ENCODE measurements around the gene SLC35F1. TPM values are rescaled to one million over a fixed set of nuclear protein-coding genes. Genes with fewer than 3 reads are reported as not detected.

The SLC35F1 gene
- total and polyA plus RNA-seq, 9 of the 15 experiments (the other 6 are each of a cell fraction or from before 2014, with no cell fraction given), result 0.03 to 0.06 TPM; not detected in 7

- H3K4me3 ChIP-seq, result no peak overlapping the region
- no peaks in the 10 kb centered on the region for H3K4me1 ChIP-seq (replicated peaks in 1 of 2; ENCODE audit: control insufficient read depth in 2 of 2, insufficient read depth in 2 of 2, low read length in 2 of 2)
- in situ Hi-C loops (cut with MboI), result no loop called here
- BruUV-seq (replicated peaks), result no TSS peak
- H3K9me1 ChIP-seq (ENCODE audit: control insufficient read depth, insufficient read depth, low read length), result no peaks in the 10 kb centered on the region
- no peak overlapping the region for H3K9ac ChIP-seq (ENCODE audit: insufficient read depth in 1 of 2, low read depth in 2 of 2, low read length in 2 of 2)
- H3K36me3 ChIP-seq (ENCODE audit: control insufficient read depth, insufficient read depth, low read length), result no peaks in the 10 kb centered on the region
- DNase-seq (ENCODE audit: extremely low read depth in 1 of 4, low spot score in 3 of 4) (no peak), FAIRE-seq (no peak), ATAC-seq (no peak)
- no peak overlapping the region for H3K27ac ChIP-seq (ENCODE audit: extremely low read depth, low read depth, low read length)
- H3K79me2 ChIP-seq (ENCODE audit: control insufficient read depth, insufficient read depth, low read length), result no peaks in the 10 kb centered on the region
- no peak overlapping the region for H3K4me2 ChIP-seq (ENCODE audit: insufficient read depth, low read length)
- no peaks in the 10 kb centered on the region for H4K20me1 ChIP-seq (replicated peaks; ENCODE audit: control insufficient read depth, insufficient read depth, low read length)
- peaks cover 0 to 5% of the 10 kb centered on the region in 2 experiments; a peak in 2 of 5 replicates for H3K27me3 ChIP-seq (ENCODE audit: control insufficient read depth in 2 of 2, insufficient read depth in 2 of 2, low read length in 2 of 2)
- CTCF ChIA-PET (ENCODE audit: low intra/inter-chr PET ratio), result no interaction called here
- POLR2A ChIA-PET, result no interaction called here
- H2AFZ ChIP-seq (ENCODE audit: low read depth, low read length), result no peak overlapping the region
- 0% methylated on average over 3 of the region's 3 CpGs for WGBS (ENCODE audit: insufficient coverage, low coverage, missing lambda C conversion rate)
- TF ChIP-seq SMAD2 (IDR thresholded peaks at IDR 0.05; ENCODE audit: low read depth, low read length) (no peak), THRAP3 (IDR thresholded peaks at IDR 0.05; ENCODE audit: borderline replicate concordance) (no peak), NFIC (IDR thresholded peaks at IDR 0.05) (no peak), ELF4 (CRISPR knock-in tag; IDR thresholded peaks at IDR 0.05) (no peak), TRIM28 (IDR thresholded peaks at IDR 0.05) (no peak), NFE2L1 (tag; IDR thresholded peaks at IDR 0.05; ENCODE audit: borderline replicate concordance, low read depth) (no peak), ZNF354B (CRISPR knock-in tag; IDR thresholded peaks at IDR 0.05) (no peak), ZNF217 (CRISPR knock-in tag; IDR thresholded peaks at IDR 0.05) (no peak), HDAC6 (IDR thresholded peaks at IDR 0.05; ENCODE audit: low read depth, low read length) (no peak), CTCFL (IDR thresholded peaks at IDR 0.05; ENCODE audit: borderline replicate concordance, insufficient read depth, low read depth, low read length, poor library complexity, severe bottlenecking) (no peak), ZNF184 (CRISPR knock-in tag; IDR thresholded peaks at IDR 0.05) (no peak), ETV5 (CRISPR knock-in tag; IDR thresholded peaks at IDR 0.05; ENCODE audit: low read depth) (no peak)
- TF ChIP-seq, protein P1, sequence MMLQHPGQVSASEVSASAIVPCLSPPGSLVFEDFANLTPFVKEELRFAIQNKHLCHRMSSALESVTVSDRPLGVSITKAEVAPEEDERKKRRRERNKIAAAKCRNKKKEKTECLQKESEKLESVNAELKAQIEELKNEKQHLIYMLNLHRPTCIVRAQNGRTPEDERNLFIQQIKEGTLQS (IDR thresholded peaks at IDR 0.05), result no peak
- TF ChIP-seq, protein P1 (CRISPR knock-in tag; conservative IDR thresholded peaks at IDR 0.05), result no peak
- TF ChIP-seq, protein P2, sequence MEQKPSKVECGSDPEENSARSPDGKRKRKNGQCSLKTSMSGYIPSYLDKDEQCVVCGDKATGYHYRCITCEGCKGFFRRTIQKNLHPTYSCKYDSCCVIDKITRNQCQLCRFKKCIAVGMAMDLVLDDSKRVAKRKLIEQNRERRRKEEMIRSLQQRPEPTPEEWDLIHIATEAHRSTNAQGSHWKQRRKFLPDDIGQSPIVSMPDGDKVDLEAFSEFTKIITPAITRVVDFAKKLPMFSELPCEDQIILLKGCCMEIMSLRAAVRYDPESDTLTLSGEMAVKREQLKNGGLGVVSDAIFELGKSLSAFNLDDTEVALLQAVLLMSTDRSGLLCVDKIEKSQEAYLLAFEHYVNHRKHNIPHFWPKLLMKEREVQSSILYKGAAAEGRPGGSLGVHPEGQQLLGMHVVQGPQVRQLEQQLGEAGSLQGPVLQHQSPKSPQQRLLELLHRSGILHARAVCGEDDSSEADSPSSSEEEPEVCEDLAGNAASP (IDR thresholded peaks at IDR 0.05), result no peak
- no peaks in the 10 kb centered on the region for H3K9me3 ChIP-seq (replicated peaks; ENCODE audit: control insufficient read depth, insufficient read depth, low read depth, low read length)
- intact Hi-C loops (cut with micrococcal nuclease), result no loop called here
These were observed 406.7 kb downstream of the SLC35F1 start for GRCh38 chr6:118313762-118314161.
